Inflammatory macrophage treated with lipopolysaccharide for 1 hour (primary cell): ENCODE data around the gene COPS4.
"Not testable (repeated sequence)": the region's sequence is repeated elsewhere in the genome, so short reads cannot be mapped to it uniquely, and the experiment has no call there.

Experiments used
- DNase-seq, 2 donors: peaks; one replicate each; pipeline ENCODE4 v3.0.0-alpha.2; 2020 to 2022

The COPS4 gene

GRCh38 chr4:83024233-83024632, 10.8 kb upstream of the COPS4 start:
- DNase-seq, result no peak

GRCh38 chr4:83025563-83025962, 9.4 kb upstream of the COPS4 start:
- DNase-seq, result no peak

GRCh38 chr4:83028976-83029375, 6.0 kb upstream of the COPS4 start:
- no peak for DNase-seq

GRCh38 chr4:83029688-83030087, 5.3 kb upstream of the COPS4 start:
- no peak for DNase-seq

- DNase-seq, result no peak
These were observed 2.1 kb downstream of the COPS4 start for GRCh38 chr4:83036991-83037665.

GRCh38 chr4:83040269-83040668, 5.3 kb downstream of the COPS4 start:
- no peak for DNase-seq

- DNase-seq, result not testable (repeated sequence)
These were observed 8.2 kb downstream of the COPS4 start for GRCh38 chr4:83043157-83043556.

- DNase-seq, result peak; percentile 44 to 54
These were observed 8.9 kb downstream of the COPS4 start for GRCh38 chr4:83043801-83044407.

GRCh38 chr4:83046693-83047473, 11.9 kb downstream of the COPS4 start:
- no peak for DNase-seq

- not testable (repeated sequence) for DNase-seq
These were observed 13.8 kb downstream of the COPS4 start for GRCh38 chr4:83048781-83049180.

- DNase-seq, result no peak
These were observed 19.9 kb downstream of the COPS4 start for GRCh38 chr4:83054928-83055327.

- no peak for DNase-seq
These were observed 27.8 kb downstream of the COPS4 start for GRCh38 chr4:83062739-83063138.

- peak; percentile 37 to 52 for DNase-seq
These were observed 30.3 kb downstream of the COPS4 start for GRCh38 chr4:83065266-83065665.

GRCh38 chr4:83067058-83067639, 32.2 kb downstream of the COPS4 start:
- DNase-seq, result no peak

- DNase-seq, result no peak
These were observed 36.1 kb downstream of the COPS4 start for GRCh38 chr4:83071116-83071515.

- DNase-seq, result peak; percentile 76 to 82
These were observed 39.2 kb downstream of the COPS4 start for GRCh38 chr4:83074086-83074704.

GRCh38 chr4:83074783-83075182, 39.8 kb downstream of the COPS4 start:
- DNase-seq, result not testable (repeated sequence)

GRCh38 chr4:83075311-83076095, 40.5 kb downstream of the COPS4 start:
- peak; percentile 38 to 40 for DNase-seq

GRCh38 chr4:83080561-83080960, 45.6 kb downstream of the COPS4 start:
- peak; percentile 44 to 51 for DNase-seq

GRCh38 chr4:83082777-83083176, 47.8 kb downstream of the COPS4 start:
- no peak for DNase-seq

- DNase-seq, result peak; percentile 55 to 56
These were observed 49.0 kb downstream of the COPS4 start for GRCh38 chr4:83083925-83084475.

GRCh38 chr4:83084956-83085355, 50.0 kb downstream of the COPS4 start:
- DNase-seq, result peak in 1 of 2 donors; percentile 55
